ENCODE measurements around the gene ZFYVE19.

DNA sequence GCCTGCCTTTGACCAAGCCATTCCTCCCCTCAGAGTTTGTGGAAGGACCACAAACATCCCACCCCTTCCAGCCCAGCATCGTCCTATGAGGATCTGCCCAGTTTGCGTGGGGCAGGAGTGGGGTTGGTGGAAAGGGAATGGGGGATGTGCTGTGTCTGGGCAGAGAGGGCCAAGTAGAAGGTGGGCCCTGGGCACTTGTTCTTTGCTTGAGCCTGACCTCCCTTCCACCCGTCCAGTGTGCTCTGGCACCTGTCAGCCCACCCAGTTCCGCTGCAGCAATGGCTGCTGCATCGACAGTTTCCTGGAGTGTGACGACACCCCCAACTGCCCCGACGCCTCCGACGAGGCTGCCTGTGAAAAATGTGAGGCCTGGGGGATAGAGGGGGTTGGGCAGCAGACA lies 47.3 kb downstream of the ZFYVE19 start:
- TF ChIP-seq, protein P1, sequence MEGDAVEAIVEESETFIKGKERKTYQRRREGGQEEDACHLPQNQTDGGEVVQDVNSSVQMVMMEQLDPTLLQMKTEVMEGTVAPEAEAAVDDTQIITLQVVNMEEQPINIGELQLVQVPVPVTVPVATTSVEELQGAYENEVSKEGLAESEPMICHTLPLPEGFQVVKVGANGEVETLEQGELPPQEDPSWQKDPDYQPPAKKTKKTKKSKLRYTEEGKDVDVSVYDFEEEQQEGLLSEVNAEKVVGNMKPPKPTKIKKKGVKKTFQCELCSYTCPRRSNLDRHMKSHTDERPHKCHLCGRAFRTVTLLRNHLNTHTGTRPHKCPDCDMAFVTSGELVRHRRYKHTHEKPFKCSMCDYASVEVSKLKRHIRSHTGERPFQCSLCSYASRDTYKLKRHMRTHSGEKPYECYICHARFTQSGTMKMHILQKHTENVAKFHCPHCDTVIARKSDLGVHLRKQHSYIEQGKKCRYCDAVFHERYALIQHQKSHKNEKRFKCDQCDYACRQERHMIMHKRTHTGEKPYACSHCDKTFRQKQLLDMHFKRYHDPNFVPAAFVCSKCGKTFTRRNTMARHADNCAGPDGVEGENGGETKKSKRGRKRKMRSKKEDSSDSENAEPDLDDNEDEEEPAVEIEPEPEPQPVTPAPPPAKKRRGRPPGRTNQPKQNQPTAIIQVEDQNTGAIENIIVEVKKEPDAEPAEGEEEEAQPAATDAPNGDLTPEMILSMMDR (IDR thresholded peaks at IDR 0.05; ENCODE audit: low read depth, low read length): no peak
- TF ChIP-seq EZH2phosphoT487 (IDR thresholded peaks at IDR 0.05; ENCODE audit: low read depth): no peak

Measured in OCI-LY3 (cell line).